Activated T-helper 9 cell treated with anti-CD3 and anti-CD28 coated beads, Interleukin-2, amount 50 U/mL, for 16 hours (primary cell): Measurements from ENCODE around the gene SCLY.
"Not testable (repeated sequence)": the region's sequence is repeated elsewhere in the genome, so short reads cannot be mapped to it uniquely, and the experiment has no call there.

Experiments used
- DNase-seq: peaks from one replicate; pipeline ENCODE4 v3.0.0-alpha.2; 2020; ENCODE audit warnings: low read depth

SCLY gene

DNA sequence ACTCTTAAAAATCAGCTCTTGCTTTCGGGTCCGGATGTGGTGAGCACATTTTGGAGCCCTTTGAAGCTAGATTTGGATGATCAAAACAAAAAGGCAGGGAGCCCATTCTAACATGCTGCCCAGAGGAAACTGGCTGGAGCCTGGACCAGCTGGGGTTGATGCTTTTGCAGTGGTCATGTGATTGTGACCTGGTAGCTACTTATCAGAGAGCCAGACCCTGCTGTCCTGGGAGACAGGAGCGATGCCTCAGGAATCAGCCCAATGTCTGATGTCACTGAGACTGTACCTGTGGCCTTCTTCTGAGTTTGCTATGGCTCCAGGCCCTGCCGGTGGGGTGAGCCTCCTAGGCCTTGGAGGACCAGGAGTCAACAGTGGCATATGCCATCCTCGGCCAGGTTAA lies 18.7 kb upstream of the SCLY start:
- DNase-seq: no peak

DNA sequence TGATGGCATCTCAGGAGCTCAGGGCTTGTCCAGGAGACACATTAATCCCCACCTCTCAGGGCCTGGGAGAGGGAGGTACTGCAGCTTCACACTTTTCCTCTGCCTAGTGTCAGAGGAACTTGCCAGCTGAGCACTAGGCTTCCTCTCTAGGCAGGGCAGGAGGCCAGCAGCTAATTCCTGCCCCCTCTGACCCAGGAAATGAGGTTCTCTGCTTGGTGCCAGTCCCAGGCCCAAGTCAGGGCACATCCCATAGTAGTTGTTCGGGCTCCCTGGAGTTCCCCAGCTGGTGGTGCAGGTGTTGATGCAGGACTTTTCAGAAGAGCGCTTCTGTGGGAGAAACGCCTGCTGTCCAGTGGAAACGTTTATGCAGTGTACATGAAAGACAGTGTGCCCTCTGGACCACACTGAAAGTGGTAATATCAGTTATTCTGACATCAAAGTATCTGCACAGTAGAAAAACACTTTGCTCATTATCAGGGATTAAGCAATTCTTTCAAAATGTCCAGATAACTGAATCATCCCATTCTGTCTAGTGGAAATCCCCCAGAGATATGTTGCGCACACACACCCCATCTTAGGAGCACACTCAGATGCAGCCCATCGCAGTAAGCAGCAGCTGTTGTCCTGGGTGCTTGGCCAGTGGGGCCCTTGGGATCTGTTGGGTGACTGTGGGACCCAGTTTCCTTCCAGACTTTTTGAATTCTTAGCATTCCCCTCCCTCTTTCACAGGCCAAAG lies 17.8 kb upstream of the SCLY start:
- no peak for DNase-seq

DNA sequence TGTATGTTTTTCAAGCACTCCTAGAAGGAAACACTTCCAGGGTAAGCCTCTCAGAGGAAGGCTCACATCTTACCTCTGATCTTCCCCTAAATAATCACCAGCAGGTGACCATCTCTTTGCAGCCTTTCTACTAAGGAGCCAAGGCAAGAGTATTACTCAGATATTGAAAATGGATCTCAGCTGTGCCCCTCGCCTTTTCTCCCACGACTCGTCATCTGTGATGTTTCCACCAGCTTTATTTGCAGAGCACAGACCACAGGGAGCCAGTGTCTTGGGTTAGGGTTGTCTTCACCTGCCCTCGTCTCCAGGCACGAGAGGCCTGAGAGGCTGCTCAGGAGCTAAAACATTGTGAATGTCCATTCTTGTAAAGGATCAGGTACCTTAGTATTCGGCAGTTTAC lies 16.9 kb upstream of the SCLY start:
- DNase-seq: no peak

DNA sequence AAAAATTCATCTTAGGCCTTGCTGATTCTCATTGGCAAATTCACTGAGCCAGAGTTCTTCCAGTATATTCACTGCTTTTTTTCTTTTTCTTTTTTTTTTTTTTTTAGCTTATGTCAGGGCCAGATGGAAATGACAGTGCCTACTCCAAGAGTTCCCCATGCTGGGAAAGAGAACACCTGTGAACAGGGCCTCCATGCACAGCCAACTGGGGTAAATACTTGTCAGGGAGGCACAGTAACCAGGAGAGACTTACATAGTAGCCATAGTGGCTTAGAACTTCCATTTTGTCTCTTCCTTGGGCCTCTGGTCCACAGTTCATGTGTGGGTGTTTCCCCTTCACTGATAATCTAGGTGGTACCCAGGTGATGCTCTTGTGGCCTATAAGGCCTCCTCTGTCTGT lies 15.2 kb upstream of the SCLY start:
- no peak for DNase-seq

DNA sequence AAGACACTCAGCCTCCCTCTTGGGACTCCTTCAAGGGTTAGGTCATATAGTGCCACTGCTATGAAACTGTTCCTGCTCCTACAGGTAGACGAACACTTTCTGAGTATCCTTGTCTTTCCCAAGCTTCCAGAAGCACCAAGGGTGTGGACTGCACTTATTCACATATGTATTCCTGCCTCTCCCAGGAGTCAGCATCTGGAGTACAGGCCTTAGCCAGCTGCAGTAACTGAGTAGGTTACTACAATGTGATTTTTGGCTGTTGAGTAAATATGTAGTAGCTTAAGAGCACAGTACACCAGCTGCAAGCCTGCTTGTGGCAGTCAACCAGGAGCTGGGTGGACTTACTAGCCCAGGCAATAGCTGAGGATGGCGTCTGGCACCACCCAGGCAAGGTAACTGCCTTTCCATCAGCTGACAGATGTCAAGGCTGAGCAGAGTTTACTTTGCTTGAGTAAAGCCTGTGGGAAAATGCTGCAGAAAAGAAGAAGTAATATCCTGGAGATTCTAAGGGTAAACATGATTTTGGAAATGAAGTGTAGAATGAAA lies 14.0 kb upstream of the SCLY start:
- no peak for DNase-seq

DNA sequence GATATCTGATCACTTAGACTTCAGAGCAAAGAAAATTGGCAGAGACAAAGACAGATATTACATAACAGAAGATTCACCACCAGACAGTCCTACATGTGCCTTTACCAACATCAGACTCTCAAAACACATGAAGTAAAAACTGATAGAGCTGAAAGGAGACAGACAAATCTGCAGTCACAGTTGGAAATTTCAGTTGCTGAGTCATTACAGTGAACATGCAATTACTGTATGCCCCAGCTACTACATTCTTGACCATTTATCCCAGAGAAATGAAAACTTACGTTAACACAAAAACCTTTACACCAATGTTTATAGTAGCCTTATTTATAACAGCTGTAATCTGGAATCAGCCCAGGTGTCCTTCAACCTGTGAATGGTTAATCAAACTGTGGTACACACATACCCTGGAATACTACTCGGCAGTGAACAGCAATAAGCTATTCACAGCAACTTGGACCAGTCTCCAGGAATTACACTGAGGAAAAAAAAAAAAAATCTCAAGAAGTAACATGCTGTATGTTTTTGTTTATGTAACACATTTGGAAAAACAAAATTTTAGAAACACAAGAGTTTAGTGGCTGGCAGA lies 7.5 kb upstream of the SCLY start:
- no peak for DNase-seq

DNA sequence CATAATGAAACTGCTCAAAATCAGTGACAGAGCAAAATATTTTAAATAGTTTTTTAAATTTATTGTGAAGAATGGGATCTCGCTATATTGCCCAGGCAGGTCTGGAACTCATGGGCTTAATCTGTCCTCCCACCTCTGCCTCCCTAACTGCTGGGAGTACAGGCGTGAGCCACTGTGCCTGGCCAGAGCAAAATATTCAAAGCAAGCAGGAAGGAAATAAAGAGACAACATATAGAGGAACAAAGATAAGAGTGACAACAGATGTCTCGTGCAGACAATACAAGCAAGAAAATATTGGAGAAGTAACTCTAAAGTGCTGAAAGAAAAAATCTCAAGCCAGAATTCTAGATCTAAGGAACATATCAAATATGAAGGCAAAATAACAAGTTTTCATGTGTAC lies 5.0 kb upstream of the SCLY start:
- DNase-seq: no peak

DNA sequence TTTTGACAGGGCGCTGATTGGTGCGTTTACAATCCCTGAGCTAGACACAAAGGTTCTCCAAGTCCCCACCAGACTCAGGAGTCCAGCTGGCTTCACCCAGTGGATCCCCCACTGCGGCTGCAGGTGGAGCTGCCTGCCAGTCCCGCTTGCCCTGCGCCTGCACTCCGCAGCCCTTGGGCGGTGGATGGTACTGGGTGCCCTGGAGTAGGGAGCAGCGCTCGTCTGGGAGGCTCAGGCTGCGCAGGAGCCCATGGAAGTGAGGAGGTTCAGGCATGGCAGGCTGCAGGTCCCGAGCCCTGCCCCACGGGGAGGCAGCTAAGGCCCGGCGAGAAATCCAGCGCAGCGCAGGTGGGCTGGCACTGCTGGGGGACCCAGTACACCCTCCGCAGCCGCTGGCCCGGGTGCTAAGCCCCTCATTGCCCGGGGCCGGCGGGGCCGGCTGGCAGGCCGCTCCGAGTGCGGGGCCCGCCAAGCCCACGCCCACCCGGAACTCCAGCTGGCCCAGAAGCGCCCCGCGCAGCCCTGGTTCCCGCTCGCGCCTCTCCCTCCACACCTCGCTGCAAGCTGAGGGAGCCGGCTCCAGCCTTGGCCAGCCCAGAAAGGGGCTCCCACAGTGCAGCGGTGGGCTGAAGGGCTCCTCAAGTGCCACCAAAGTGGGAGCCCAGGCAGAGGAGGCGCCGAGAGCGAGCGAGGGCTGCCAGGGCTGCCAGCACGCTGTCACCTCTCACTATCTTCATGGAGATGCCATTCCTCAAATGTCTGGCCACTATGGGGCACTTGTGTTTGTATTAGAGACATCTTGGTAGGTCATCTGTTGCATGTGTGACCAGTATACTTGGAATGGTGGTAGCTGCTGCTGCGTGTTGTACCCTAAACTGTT lies 2.9 kb upstream of the SCLY start:
- DNase-seq: not testable (repeated sequence)

DNA sequence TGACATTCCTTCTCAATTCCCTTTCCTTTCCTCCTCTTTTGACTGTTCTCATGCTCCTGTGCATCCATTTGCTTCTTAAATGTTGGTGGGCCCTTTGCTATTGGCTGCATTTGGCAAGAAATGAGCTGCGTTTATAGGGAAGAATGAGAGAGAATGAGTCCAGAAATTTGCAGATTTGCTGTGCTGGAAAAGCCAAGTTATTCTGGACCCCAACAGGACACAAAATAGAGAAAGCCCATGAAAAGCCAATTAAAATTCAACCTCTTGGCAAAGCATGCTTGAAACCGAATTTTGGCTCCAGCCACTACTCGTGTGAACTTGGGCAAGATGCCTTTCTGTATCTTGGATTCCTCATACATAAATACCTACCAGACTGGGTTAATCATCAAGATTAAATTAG lies 1.3 kb upstream of the SCLY start:
- DNase-seq: no peak

DNA sequence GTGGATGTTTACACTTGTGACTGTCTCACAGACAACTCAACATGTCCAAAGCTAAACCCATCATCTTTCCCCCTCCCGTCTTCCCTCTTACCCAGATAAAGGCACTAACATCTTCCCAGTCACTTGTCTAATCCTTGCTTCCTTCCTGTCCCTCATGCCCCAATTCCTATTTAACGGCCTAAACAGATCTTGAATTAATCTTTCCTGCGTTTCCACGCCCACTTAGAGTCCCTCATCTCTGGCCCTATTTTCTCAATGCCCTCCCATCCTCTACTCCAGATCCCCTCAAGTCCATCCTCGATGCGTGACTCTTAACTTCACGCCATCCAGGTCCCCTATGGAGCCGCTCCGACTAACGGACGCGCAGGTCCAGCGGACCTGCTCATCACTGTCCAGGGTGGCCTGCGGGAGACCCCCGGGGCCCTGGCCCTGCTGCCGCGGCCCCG lies 682 bp upstream of the SCLY start:
- no peak for DNase-seq

DNA sequence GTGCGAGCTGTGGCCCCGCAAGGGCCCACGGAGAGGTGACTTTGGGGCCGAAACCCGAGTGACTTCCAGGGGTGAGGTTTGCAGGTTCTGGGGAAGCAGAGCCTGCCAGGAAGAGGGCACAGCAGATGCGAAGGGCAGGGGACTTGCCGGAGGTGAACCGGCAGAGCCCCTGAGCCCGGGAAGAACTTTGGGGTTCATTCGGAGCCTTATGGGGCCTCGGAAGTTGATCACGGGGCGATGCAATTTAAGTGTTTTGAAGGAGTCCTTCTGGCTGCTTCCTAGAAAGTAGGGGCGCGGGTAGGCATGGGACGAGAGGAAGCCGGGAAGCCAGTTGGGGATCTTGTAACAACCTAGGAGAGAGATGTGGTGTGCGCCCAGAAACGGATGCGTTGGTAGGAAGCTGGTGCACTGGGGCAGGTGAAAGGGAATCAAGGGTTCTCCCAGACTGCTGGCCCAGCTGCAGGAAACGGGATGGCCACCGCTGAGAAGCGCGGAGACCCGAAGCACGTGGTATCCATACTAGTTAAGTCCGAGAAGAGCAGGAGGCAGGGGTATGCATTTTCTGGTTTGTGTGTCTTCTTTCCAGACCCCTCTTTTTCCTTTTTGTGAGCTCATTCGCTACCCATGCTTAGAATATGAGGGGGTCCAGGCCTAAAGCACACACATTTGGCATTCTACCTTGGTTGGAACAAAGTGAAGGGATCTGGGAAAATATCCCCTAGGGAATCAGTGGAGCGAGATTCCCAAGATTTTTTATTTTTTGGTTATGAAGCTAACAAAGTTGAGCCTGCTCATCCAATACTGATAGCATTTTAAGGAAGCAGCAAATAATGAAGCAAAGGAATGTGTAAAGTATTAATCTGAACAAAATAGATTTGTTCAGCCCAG lies 758 bp downstream of the SCLY start:
- no peak for DNase-seq

DNA sequence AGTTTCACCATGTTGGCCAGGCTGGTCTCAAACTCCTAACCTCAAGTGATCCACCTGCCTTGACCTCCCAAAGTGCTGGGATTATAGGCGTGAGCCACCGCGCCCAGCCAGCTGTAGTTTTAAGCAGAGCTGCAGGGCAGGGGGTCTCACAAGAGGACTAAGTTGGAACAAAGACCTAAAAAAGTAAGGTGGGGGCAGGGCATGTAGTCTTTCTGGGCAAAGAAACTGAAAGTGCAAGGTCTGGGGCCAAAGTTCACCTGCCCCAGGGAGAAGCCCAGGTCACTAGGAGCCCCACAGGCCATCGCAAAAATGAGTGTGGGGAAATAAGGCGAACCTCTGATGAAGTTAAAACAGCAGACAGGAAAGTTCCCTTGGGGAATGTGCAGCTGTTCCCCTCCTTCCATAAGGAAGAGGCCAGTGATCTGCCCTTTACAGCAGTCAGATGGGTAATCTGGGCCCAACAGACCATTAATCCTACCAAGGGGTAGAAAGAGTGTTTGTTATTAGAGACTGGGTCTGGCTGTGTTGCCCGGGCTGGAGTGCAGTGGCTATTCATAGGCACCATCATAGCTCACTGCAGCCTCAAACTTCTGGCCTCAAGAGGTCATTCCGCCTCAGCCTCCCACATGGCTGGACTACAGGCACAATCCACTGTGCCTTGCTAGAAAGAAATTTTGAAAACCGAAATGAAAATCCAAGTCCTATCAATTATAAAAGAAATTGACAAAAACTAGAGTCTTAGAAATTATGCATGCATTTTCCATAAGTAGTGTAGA lies 2.8 kb downstream of the SCLY start:
- DNase-seq: no peak

DNA sequence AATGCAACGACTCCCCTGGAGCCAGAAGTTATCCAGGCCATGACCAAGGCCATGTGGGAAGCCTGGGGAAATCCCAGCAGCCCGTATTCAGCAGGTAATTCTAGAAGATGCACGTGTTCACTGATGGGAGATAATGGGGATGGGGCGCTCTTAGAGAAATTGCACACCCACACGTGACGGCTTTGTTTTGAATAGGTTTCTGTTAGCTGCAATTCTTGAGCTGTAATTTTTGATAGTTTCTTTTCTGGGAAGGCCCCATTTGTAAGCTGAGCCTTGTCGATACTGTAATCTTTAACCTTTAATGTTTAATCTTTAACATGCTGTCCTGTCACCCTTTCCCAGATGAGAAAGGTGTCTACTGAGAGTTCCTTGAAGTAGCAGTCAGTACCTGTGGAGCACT lies 3.6 kb downstream of the SCLY start:
- no peak for DNase-seq

DNA sequence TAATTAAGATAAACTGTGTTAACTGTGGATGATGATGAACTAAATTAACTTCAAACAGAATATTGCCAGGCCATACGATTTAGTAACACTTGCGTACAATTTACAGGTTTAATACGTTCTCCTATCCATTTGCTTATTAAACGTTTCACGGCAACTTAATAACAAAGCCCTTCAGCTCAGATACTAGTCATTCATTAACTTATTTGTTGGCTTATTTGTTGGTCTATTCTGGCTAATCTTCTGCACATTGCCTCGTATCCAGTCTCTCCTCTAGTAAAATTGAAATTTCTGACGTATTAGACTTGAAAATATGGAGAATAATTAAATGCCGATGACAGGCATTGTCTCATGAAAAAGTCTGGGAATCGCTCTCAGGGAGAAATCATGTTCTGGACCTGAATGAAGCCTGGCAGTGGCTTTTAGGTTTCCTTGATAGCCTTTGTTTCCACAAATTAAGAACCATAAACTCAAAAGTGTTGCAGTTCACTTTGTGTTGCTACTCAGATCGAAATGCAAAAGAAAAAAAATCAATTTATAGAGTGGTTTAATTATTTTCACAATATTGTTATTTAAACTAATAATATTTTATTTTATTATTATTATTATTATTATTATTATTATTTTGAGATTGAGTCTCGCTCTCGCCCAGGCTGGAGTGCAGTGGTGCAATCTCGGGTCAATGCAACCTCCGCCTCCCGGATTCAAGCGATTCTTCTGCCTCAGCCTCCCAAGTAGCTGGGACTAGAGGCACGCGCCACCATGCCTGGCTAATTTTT lies 4.5 kb downstream of the SCLY start:
- DNase-seq: no peak

DNA sequence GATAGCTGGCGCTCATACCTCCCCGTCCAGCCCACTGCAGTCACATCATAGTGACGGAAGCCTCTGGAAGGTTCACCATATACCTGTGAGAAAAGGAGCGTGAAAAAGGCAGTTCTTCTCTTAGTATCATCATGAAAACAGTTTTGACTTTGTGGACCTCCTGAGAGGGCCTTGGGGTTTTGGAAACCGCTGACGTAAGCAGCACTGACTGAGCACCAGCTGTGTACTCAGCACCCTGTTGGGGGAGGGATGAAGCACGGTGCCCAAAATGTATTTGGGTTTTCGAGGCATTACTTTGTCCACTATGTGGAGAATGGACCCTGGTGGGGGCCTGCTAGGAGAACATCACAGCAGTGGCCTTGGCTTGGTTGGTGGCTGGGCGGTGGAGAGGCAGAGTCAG lies 5.4 kb downstream of the SCLY start:
- DNase-seq: no peak

DNA sequence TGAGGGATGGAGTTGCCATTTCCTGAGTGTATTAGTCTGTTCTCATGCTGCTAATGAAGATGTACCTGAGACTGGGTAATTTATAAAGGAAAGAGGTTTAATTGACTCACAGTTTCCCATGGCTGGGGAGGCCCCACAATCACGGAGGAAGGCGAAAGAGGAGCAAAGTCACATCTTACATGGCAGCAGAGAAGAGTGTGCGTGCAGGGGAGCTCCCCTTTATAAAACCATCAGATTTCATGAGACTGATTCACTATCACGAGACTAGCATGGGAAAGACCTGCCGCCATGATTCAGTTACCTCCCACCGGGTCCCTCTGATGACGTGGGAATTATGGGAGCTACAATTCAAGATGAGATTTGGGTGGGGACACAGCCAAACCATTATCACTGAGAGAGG lies 5.9 kb downstream of the SCLY start:
- DNase-seq: not testable (repeated sequence)

DNA sequence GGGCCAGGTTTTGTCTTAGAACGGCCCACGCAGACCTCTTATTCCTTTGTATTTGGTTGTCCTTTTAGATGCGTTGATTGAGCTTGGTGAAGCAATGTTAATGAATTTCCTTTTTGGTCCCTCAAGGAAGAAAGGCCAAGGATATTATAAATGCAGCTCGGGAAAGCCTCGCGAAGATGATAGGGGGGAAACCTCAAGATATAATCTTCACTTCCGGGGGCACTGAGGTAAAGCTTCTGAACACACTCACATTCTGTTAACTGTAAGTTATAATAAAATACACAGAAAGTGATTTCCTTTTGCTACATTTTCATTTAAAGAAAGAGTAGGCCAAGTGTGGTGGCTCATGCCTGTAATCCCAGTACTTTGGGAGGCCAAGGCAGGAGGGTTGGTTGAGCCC lies 7.1 kb downstream of the SCLY start:
- DNase-seq: no peak

DNA sequence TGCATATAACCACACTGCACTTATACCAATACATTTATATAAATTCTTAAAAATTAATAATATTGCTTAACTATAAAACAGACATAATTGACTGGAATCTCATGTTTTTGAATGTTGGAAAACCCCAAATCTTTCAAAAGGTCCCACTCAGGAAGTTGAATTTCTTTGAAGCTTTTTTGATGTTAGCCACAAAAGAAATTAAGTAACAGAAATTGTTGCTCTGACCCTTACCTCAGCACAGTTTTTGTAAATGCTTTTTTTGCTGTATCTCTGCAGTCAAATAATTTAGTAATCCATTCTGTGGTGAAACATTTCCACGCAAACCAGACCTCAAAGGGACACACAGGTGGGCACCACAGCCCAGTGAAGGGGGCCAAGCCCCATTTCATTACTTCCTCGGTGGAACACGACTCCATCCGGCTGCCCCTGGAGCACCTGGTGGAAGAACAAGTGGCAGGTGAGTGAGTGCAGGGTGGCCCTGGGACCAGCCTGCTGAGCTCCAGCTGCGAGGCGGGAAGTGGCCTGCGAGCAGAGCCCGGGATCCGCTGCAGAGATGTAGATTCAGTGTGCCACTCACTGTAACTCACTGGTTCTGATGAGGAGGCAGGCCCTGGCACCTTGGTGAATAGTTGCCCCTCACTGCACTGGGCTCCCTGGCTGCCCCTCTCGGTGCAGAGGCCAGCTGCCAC lies 8.4 kb downstream of the SCLY start:
- DNase-seq: no peak

DNA sequence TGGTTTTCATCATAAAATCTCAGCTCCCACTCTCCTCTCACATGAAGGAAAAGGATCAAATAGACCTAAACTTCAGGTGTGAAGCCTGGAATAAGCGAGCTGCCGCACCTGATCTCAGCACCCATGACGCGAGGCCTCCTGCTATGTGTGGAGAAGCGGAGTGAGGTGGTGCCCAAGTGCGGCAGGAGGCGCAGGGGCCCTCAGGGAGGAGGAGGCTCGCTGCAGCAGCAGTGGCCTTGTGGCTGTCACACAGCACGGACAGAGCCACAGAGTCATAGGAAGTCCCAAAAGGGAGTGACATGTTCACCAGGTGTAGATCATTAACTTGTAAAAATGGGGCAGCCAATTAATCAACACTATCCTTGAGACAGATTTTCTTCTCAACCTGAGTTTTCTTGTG lies 9.1 kb downstream of the SCLY start:
- DNase-seq: no peak

DNA sequence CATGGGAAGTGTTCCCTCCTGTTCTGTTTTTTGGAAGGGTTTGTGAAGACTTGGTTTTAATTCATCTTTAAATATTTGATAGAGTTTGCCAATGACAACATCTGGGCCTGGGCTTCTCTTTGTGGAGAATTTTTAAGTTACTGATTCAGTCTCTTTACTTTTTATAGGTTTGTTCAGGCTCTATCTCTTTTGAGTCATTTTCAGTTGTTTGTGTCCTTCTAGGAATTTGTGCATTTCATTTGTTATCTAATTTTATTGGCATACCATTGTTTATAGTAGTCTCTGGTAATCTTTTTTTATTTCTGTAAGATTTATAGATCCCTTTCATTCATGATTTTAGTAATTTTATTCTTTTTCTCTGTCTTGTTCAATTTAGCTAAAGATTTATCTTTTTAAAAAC lies 14.6 kb downstream of the SCLY start:
- no peak for DNase-seq
